GM12878 (cell line): ENCODE measurements around the gene PKP3. TPM values are rescaled to one million over a fixed set of nuclear protein-coding genes. Genes with fewer than 3 reads are reported as not detected.

Experiments used
- ATAC-seq: fragments of 200-7000 bp; cut with Tn5 transposase; 3 replicates; pipeline ENCODE4 v1.9.1; 2020; ENCODE audit warnings: mild to moderate bottlenecking, moderate library complexity
- BruUV-seq: library from RNA; stranded (reverse); fragments of 400-500 nt; replicated peaks from 2 replicates; lab custom pipeline; 2021; lab: Mats Ljungman, UMichigan
- CTCF ChIA-PET: fragments of 300-600 bp; sonication (Branson Sonifier 250); formaldehyde crosslinking; extraction: SDS; loops from one replicate; lab custom pipeline; 2021; ENCODE audit warnings: inconsistent platforms; lab: Yijun Ruan, JAX
- POLR2A ChIA-PET: fragments of 350-600 bp; formaldehyde crosslinking; extraction: SDS; loops from one replicate; lab custom pipeline; 2021; ENCODE audit warnings: inconsistent platforms; lab: Charles Lee
- RAD21 ChIA-PET: fragments of 300-600 bp; sonication (Branson Sonifier 250); formaldehyde crosslinking; loops from one replicate; lab custom pipeline; 2023; ENCODE audit warnings: antibody characterized with exemption; ENCODE audit not compliant: unreplicated experiment; lab: Charles Lee
- SMC1A ChIA-PET: fragments of 300-600 bp; sonication (Branson Sonifier 250); formaldehyde crosslinking; loops from one replicate; lab custom pipeline; 2023; ENCODE audit not compliant: unreplicated experiment, uncharacterized antibody; lab: Charles Lee
- DNase-seq: peaks from one replicate; pipeline ENCODE4 v3.0.0-alpha.2; 2011; ENCODE audit warnings: low read depth, low spot score
- FAIRE-seq: peaks from 3 replicates; lab custom pipeline; 2011; peaks lifted over from hg19 to GRCh38; lab: Jason Lieb, UNC
- H2AFZ ChIP-seq: 2 replicates; pipeline ENCODE4 v1.6.0; 2011; ENCODE audit warnings: low read depth, low read length, control low read depth; ENCODE audit not compliant: control insufficient read depth
- H3K27ac ChIP-seq: 2 replicates; pipeline ENCODE4 v1.5.1; 2011; ENCODE audit warnings: control low read depth; ENCODE audit not compliant: control insufficient read depth, insufficient read depth
- H3K27me3 ChIP-seq, 2 experiments: replicated peaks in 1 of 2; 2 replicates each; pipeline versions ENCODE4 v1.6.0 to v1.6.1; 2011; ENCODE audit warnings: low read length in 1 of 2; ENCODE audit not compliant: control insufficient read depth in 2 of 2, insufficient read depth in 2 of 2
- H3K36me3 ChIP-seq, 2 experiments: 2 replicates each; pipeline ENCODE4 v1.5.1; 2011; ENCODE audit warnings: low read length in 1 of 2; ENCODE audit not compliant: control insufficient read depth in 2 of 2, insufficient read depth in 2 of 2
- H3K4me1 ChIP-seq: 2 replicates; pipeline ENCODE4 v1.6.1; 2011; ENCODE audit warnings: mild to moderate bottlenecking, low read length, moderate library complexity, mixed read lengths; ENCODE audit not compliant: control insufficient read depth, insufficient read depth
- H3K4me2 ChIP-seq: 2 replicates; pipeline ENCODE4 v1.6.0; 2011; ENCODE audit warnings: control low read depth; ENCODE audit not compliant: control insufficient read depth, insufficient read depth
- H3K4me3 ChIP-seq: fragments of 200-600 bp; sonication (generic); 2 replicates; pipeline ENCODE4 v1.5.1; 2016
- H3K79me2 ChIP-seq: 2 replicates; pipeline ENCODE4 v1.6.0; 2011; ENCODE audit warnings: low read length; ENCODE audit not compliant: control insufficient read depth, insufficient read depth
- H3K9ac ChIP-seq: 2 replicates; pipeline ENCODE4 v1.8.0; 2011; ENCODE audit warnings: low read length, control low read depth, mixed read lengths; ENCODE audit not compliant: control insufficient read depth, insufficient read depth
- H3K9me3 ChIP-seq: replicated peaks from 3 replicates; pipeline ENCODE4 v1.5.1; 2011; ENCODE audit warnings: mild to moderate bottlenecking, low read length; ENCODE audit not compliant: control insufficient read depth, insufficient read depth
- H4K20me1 ChIP-seq: 2 replicates; pipeline ENCODE4 v1.6.0; 2011; ENCODE audit not compliant: control insufficient read depth, insufficient read depth
- BACH1 ChIP-seq: fragments of 450-650 bp; IDR thresholded peaks from 2 replicates; pipeline ENCODE4 v1.6.1; 2017; ENCODE audit warnings: mild to moderate bottlenecking, borderline replicate concordance
- CBX3 ChIP-seq: fragments of 200-600 bp; sonication (generic); IDR thresholded peaks from 2 replicates; pipeline ENCODE4 v1.6.1; 2016; ENCODE audit warnings: low read depth, borderline replicate concordance
- EP300 ChIP-seq, 2 experiments: fragments of 150-350 bp in 1 of 2; IDR thresholded peaks; 2 replicates each; pipeline ENCODE4 v1.6.1; 2011 to 2012; ENCODE audit warnings: low read depth in 2 of 2, low read length in 2 of 2, borderline replicate concordance in 1 of 2, improper control_type of control experiment in 1 of 2, inconsistent platforms in 1 of 2; ENCODE audit not compliant: control insufficient read depth in 1 of 2
- ESRRA ChIP-seq: IDR thresholded peaks from 2 replicates; pipeline ENCODE4 v1.6.1; 2012; ENCODE audit warnings: mild to moderate bottlenecking, low read length, improper control_type of control experiment
- GATAD2B ChIP-seq: fragments of 450-650 bp; conservative IDR thresholded peaks from 2 replicates; pipeline ENCODE4 v1.6.1; 2017; ENCODE audit warnings: low read depth, mild to moderate bottlenecking, moderate library complexity
- IRF4 ChIP-seq: IDR thresholded peaks from 2 replicates; pipeline ENCODE4 v1.6.1; 2011; ENCODE audit warnings: low read depth, low read length
- PAX5 ChIP-seq: IDR thresholded peaks from 2 replicates; pipeline ENCODE4 v1.6.1; 2011; ENCODE audit warnings: low read depth, low read length, borderline replicate concordance
- PML ChIP-seq: IDR thresholded peaks from 2 replicates; pipeline ENCODE4 v1.6.1; 2012; ENCODE audit warnings: low read length, inconsistent platforms
- POLR2AphosphoS5 ChIP-seq: IDR thresholded peaks from 2 replicates; pipeline ENCODE4 v1.6.1; 2011; ENCODE audit warnings: mild to moderate bottlenecking, low read length, inconsistent platforms
- RB1 ChIP-seq: fragments of 450-650 bp; formaldehyde crosslinking; IDR thresholded peaks from 2 replicates; pipeline ENCODE4 v1.6.1; 2017; ENCODE audit warnings: mild to moderate bottlenecking, borderline replicate concordance
- RFX5 ChIP-seq: IDR thresholded peaks from 2 replicates; pipeline ENCODE4 v1.6.1; 2011; ENCODE audit warnings: low read depth, low read length, improper control_type of control experiment
- SMAD5 ChIP-seq: IDR thresholded peaks from 2 replicates; pipeline ENCODE4 v1.6.1; 2016; ENCODE audit warnings: antibody characterized with exemption, low read depth
- SRF ChIP-seq, 2 experiments: IDR thresholded peaks; 2 replicates each; pipeline ENCODE4 v1.6.1; 2011; ENCODE audit warnings: low read depth in 2 of 2, low read length in 2 of 2, mild to moderate bottlenecking in 1 of 2, moderate library complexity in 1 of 2
- YY1 ChIP-seq: IDR thresholded peaks from 2 replicates; pipeline ENCODE4 v1.6.1; 2011; ENCODE audit warnings: low read depth, mild to moderate bottlenecking, low read length
- ZBTB40 ChIP-seq: fragments of 450-650 bp; IDR thresholded peaks from 2 replicates; pipeline ENCODE4 v1.6.1; 2016; ENCODE audit warnings: mild to moderate bottlenecking, moderate library complexity, borderline replicate concordance
- ZNF622 ChIP-seq: fragments of 450-650 bp; IDR thresholded peaks from 2 replicates; pipeline ENCODE4 v1.6.1; 2017; ENCODE audit warnings: mild to moderate bottlenecking, inconsistent platforms
- ZNF687 ChIP-seq: fragments of 450-650 bp; IDR thresholded peaks from 2 replicates; pipeline ENCODE4 v1.6.1; 2017; ENCODE audit warnings: mild to moderate bottlenecking, moderate library complexity
- WGBS: methylation state at CpG from one replicate; pipeline ENCODE4 v1.1.6; 2016; ENCODE audit warnings: low lambda C conversion rate; ENCODE audit not compliant: insufficient replicate concordance, insufficient coverage; ENCODE audit errors: missing lambda C conversion rate; 5-methylcytosine and 5-hydroxymethylcytosine counted together
- in situ Hi-C: fragments of 300-500 bp; cut with MboI; formaldehyde crosslinking; loops from 9 replicates; pipeline ENCODE4 v1.14.3; 2018; ENCODE audit warnings: mixed read lengths
- intact Hi-C: fragments of 100-400 bp; cut with micrococcal nuclease; formaldehyde crosslinking; loops from one replicate; pipeline ENCODE4 v1.14.2; 2022; ENCODE audit not compliant: unreplicated experiment
- polyA plus RNA-seq, 11 experiments: library from polyadenylated mRNA; depleted of rRNA in 4 of 11; unstranded in 6 of 11; stranded (reverse) in 5 of 11; fragments of >200 nt; fragmentation: Nextera tagmentation in 4 of 11; fragmentation: Illumina TruSeq in 1 of 11; extraction: Ambion mirVana in 4 of 11; extraction: Trizol in 1 of 11; gene quantifications; 1 replicate in 1 of 11; 2 replicates in 10 of 11; pipeline versions ENCODE4 v1.2.1 to v1.2.3, GENCODE V29; 2011 to 2016; ENCODE audit warnings: inconsistent platforms in 2 of 11, missing spikeins in 2 of 11, low read depth in 1 of 11
- total RNA-seq, 4 experiments: library from RNA; depleted of rRNA in 3 of 4; stranded (reverse); fragments of >200 nt in 3 of 4; fragmentation: Illumina TruSeq in 1 of 4; extraction: Trizol in 1 of 4; gene quantifications; 2 replicates each; pipeline versions ENCODE4 v1.2.1 to v1.2.3, GENCODE V29; 2013 to 2021

Gene PKP3
- total and polyA plus RNA-seq, 10 of the 15 experiments (the other 5 are each of a cell fraction or from before 2014, with no cell fraction given) = 0.45 to 0.90 TPM; not detected in 8

- CTCF ChIA-PET = no interaction called here
- no peak overlapping the region for H3K4me3 ChIP-seq
- SMC1A ChIA-PET = no interaction called here
- H3K27me3 ChIP-seq = no peaks in the 10 kb centered on the region
- intact Hi-C loops (no loop called here), in situ Hi-C loops (no loop called here)
- ATAC-seq (no peak), FAIRE-seq (no peak), DNase-seq (no peak)
- BruUV-seq = no TSS peak
- POLR2A ChIA-PET = no interaction called here
- 62% methylated on average over 14 of the region's 14 CpGs for WGBS
- no peak overlapping the region for H3K4me2 ChIP-seq
- H3K9ac ChIP-seq = no peak overlapping the region
- H2AFZ ChIP-seq = no peak overlapping the region
- H3K9me3 ChIP-seq = no peaks in the 10 kb centered on the region; the same call in 2 of the 3 replicates
- no peak overlapping the region for H3K27ac ChIP-seq
- RAD21 ChIA-PET = interaction anchor here (0.6 kb wide), 1 partner anchor 99 kb away, joined by 6 read pairs; no protein-coding TSS in a partner anchor
- peaks cover 6% of the 10 kb centered on the region; the same call in 1 of the 2 replicates for H3K4me1 ChIP-seq
- no peaks in the 10 kb centered on the region for H3K36me3 ChIP-seq
- no peaks in the 10 kb centered on the region for H4K20me1 ChIP-seq
- no peaks in the 10 kb centered on the region for H3K79me2 ChIP-seq
- TF ChIP-seq EP300 (IDR thresholded peaks at IDR 0.05; ENCODE audit: borderline replicate concordance in 1 of 2, control insufficient read depth in 1 of 2, low read depth in 2 of 2, low read length in 2 of 2) = no peak
- no peak for TF ChIP-seq ZNF687
- TF ChIP-seq PAX5 = no peak
- no peak for TF ChIP-seq POLR2AphosphoS5
- TF ChIP-seq YY1 = no peak
- TF ChIP-seq CBX3 = no peak
- no peak for TF ChIP-seq IRF4
- no peak for TF ChIP-seq ESRRA
- no peak for TF ChIP-seq GATAD2B
- no peak for TF ChIP-seq RFX5
- TF ChIP-seq SRF (IDR thresholded peaks at IDR 0.05; ENCODE audit: low read depth in 2 of 2, low read length in 2 of 2) = no peak
- no peak for TF ChIP-seq RB1
- TF ChIP-seq ZNF622 = no peak
- no peak for TF ChIP-seq SMAD5
- TF ChIP-seq PML = no peak
- no peak for TF ChIP-seq BACH1
- no peak for TF ChIP-seq ZBTB40
Measured at GRCh38 chr11:404551-405264, 10.7 kb downstream of the PKP3 start.
